ENCODE results near the gene ARVCF. TPM values are rescaled to one million over a fixed set of nuclear protein-coding genes. Genes with fewer than 3 reads are reported as not detected.
A peak's percentile ranks its signal among the peaks of the same experiment; 100 is the strongest.

The ARVCF gene
- total and polyA plus RNA-seq, 9 of the 15 experiments (the other 6 are each of a cell fraction or from before 2014, with no cell fraction given) = 0.03 to 97.4 (median 15.6) TPM

- TF ChIP-seq ETS1 (conservative IDR thresholded peaks at IDR 0.05; ENCODE audit: control insufficient read depth, low read depth, low read length) (no peak), TAF7 (tag; IDR thresholded peaks at IDR 0.05) (peak; percentile 67; the same call in 1 of the 2 replicates), ZNF239 (CRISPR knock-in tag; IDR thresholded peaks at IDR 0.05) (0 out of 2 replicates have a peak, but pooled peaks have one; percentile 26), LEF1 (IDR thresholded peaks at IDR 0.05) (no peak), DMBX1 (CRISPR knock-in tag; IDR thresholded peaks at IDR 0.05; ENCODE audit: borderline replicate concordance) (peak; percentile 43; the same call in 1 of the 2 replicates), NR2C1 (IDR thresholded peaks at IDR 0.05) (no peak), NR2C1 (tag; IDR thresholded peaks at IDR 0.05) (no peak), HSF4 (CRISPR knock-in tag; IDR thresholded peaks at IDR 0.05; ENCODE audit: borderline replicate concordance) (no peak), ZNF551 (CRISPR knock-in tag; IDR thresholded peaks at IDR 0.05) (no peak), TEAD1 (CRISPR knock-in tag; IDR thresholded peaks at IDR 0.05) (0 out of 4 replicates have a peak, but pooled peaks of 1 of the 2 experiments have one; percentile 63), CTBP1 (IDR thresholded peaks at IDR 0.05; ENCODE audit: borderline replicate concordance) (no peak), TCFL5 (CRISPR knock-in tag; conservative IDR thresholded peaks at IDR 0.05) (no peak), CSDE1 (IDR thresholded peaks at IDR 0.05) (no peak), GATAD2A (IDR thresholded peaks at IDR 0.05) (no peak), POLR3G (IDR thresholded peaks at IDR 0.05; ENCODE audit: extremely low read depth, insufficient read length, insufficient replicate concordance) (no peak), IRF2 (CRISPR knock-in tag; IDR thresholded peaks at IDR 0.05) (no peak), MED1 (CRISPR knock-in tag; IDR thresholded peaks at IDR 0.05; ENCODE audit: borderline replicate concordance) (no peak), KAT7 (CRISPR knock-in tag; IDR thresholded peaks at IDR 0.05; ENCODE audit: borderline replicate concordance) (no peak), ZBTB9 (CRISPR knock-in tag; IDR thresholded peaks at IDR 0.05) (peak; percentile 81; the same call in 1 of the 2 replicates), SREBF2 (CRISPR knock-in tag; IDR thresholded peaks at IDR 0.05) (no peak), ZNF696 (CRISPR knock-in tag; conservative IDR thresholded peaks at IDR 0.05) (no peak), ATF7 (IDR thresholded peaks at IDR 0.05) (no peak), E2F3 (CRISPR knock-in tag; IDR thresholded peaks at IDR 0.05) (peak; percentile 79), CLOCK (CRISPR knock-in tag; IDR thresholded peaks at IDR 0.05; ENCODE audit: borderline replicate concordance) (peak; percentile 44; the same call in 1 of the 2 replicates), ZNF384 (IDR thresholded peaks at IDR 0.05; ENCODE audit: low read depth, low read length) (peak; percentile 32)
Observed at GRCh38 chr22:20016734-20017621, at the start of gene ARVCF (continued).

All from K562 (cell line).